HCT116 (cell line): ENCODE data around the gene KRTAP4-6. TPM values are rescaled to one million over a fixed set of nuclear protein-coding genes. Genes with fewer than 3 reads are reported as not detected.

Experiments
- ATAC-seq: fragments of 200-7000 bp; cut with Tn5 transposase; 2 replicates; pipeline ENCODE4 v1.9.1; 2020; ENCODE audit warnings: mild to moderate bottlenecking, moderate library complexity
- BruUV-seq: library from RNA; stranded (reverse); fragments of 400-500 nt; replicated peaks from 2 replicates; lab custom pipeline; 2021; lab: Mats Ljungman, UMichigan
- CTCF ChIA-PET: fragments of 300-600 bp; sonication (Branson Sonifier 250); formaldehyde crosslinking; loops from one replicate; lab custom pipeline; 2021; ENCODE audit warnings: antibody characterized with exemption; lab: Charles Lee
- POLR2A ChIA-PET: fragments of 300-600, 350-600 bp; sonication (Branson Sonifier 250); formaldehyde crosslinking; loops from one replicate; lab custom pipeline; 2021; ENCODE audit warnings: antibody characterized with exemption; lab: Charles Lee
- RAD21 ChIA-PET, 2 experiments: fragments of 300-600 bp; sonication (Branson Sonifier 250); formaldehyde crosslinking; loops; one replicate each; lab custom pipeline; 2023; ENCODE audit warnings: low total read pairs in 2 of 2; ENCODE audit not compliant: uncharacterized antibody in 2 of 2, unreplicated experiment in 2 of 2, low non-redundant PET in 1 of 2; lab: Charles Lee
- DNase-seq: peaks from one replicate; pipeline ENCODE4 v3.0.0-alpha.2; 2010; ENCODE audit warnings: low read depth, low spot score
- H2AFZ ChIP-seq: fragments of 200-600 bp; shearing (Covaris generic), sonication (generic); 2 replicates; pipeline ENCODE4 v1.6.1; 2017; ENCODE audit warnings: low read depth, mixed run types, mixed read lengths, antibody characterized with exemption, low read length; ENCODE audit not compliant: poor library complexity, severe bottlenecking
- H3K27ac ChIP-seq: 2 replicates; pipeline ENCODE4 v1.5.1; 2012; ENCODE audit warnings: low read depth, low read length
- H3K27me3 ChIP-seq: fragments of 200-600 bp; sonication (generic); 2 replicates; pipeline ENCODE4 v1.6.1; 2016; ENCODE audit warnings: mixed run types, low read length, mixed read lengths; ENCODE audit not compliant: insufficient read depth
- H3K36me3 ChIP-seq, 2 experiments: fragments of 200-500 bp in 1 of 2; fragments of 200-600 bp in 1 of 2; sonication (Bioruptor generic) in 1 of 2; sonication (generic) in 1 of 2; 2 replicates each; pipeline versions ENCODE4 v1.5.1 to v1.6.1; 2014 to 2016; ENCODE audit warnings: low read length in 2 of 2, inconsistent platforms in 1 of 2, mixed read lengths in 1 of 2, mixed run types in 1 of 2; ENCODE audit not compliant: insufficient read depth in 2 of 2, control insufficient read depth in 1 of 2
- H3K4me1 ChIP-seq, 2 experiments: fragments of 200-600 bp in 1 of 2; sonication (generic) in 1 of 2; 2 replicates each; pipeline versions ENCODE4 v1.5.1 to v1.6.1; 2012 to 2017; ENCODE audit warnings: low read length in 2 of 2, inconsistent platforms in 1 of 2, mild to moderate bottlenecking in 1 of 2, mixed read lengths in 1 of 2, mixed run types in 1 of 2, moderate library complexity in 1 of 2; ENCODE audit not compliant: insufficient read depth in 2 of 2, control insufficient read depth in 1 of 2
- H3K4me2 ChIP-seq: fragments of 200-600 bp; sonication (generic); 2 replicates; pipeline ENCODE4 v1.6.1; 2017; ENCODE audit warnings: mixed run types, low read length, mixed read lengths
- H3K4me3 ChIP-seq, 2 experiments: fragments of 200-600 bp in 1 of 2; sonication (generic) in 1 of 2; replicated peaks in 1 of 2; 2 replicates each; pipeline ENCODE4 v1.5.1; 2011 to 2016; ENCODE audit warnings: low read length in 2 of 2, control low read depth in 1 of 2, low read depth in 1 of 2, mild to moderate bottlenecking in 1 of 2, mixed read lengths in 1 of 2, mixed run types in 1 of 2
- H3K79me2 ChIP-seq: fragments of 200-600 bp; sonication (generic); 2 replicates; pipeline ENCODE4 v1.6.1; 2017; ENCODE audit warnings: mild to moderate bottlenecking, mixed run types, low read length, moderate library complexity, mixed read lengths; ENCODE audit not compliant: insufficient read depth
- H3K9ac ChIP-seq: fragments of 200-600 bp; sonication (generic); 2 replicates; pipeline ENCODE4 v1.6.1; 2016; ENCODE audit warnings: low read length, mixed read lengths
- H3K9me2 ChIP-seq: fragments of 200-600 bp; sonication (generic), shearing (Covaris generic); 2 replicates; pipeline ENCODE4 v1.6.1; 2017; ENCODE audit warnings: mixed run types, mild to moderate bottlenecking, moderate library complexity; ENCODE audit not compliant: insufficient read depth
- H3K9me3 ChIP-seq, 2 experiments: fragments of 200-500 bp in 1 of 2; fragments of 200-600 bp in 1 of 2; sonication (Bioruptor generic) in 1 of 2; sonication (generic) in 1 of 2; 2 replicates each; pipeline ENCODE4 v1.6.1; 2014 to 2017; ENCODE audit warnings: low read length in 2 of 2, mixed read lengths in 2 of 2, inconsistent platforms in 1 of 2, low read depth in 1 of 2, mild to moderate bottlenecking in 1 of 2, mixed run types in 1 of 2, moderate library complexity in 1 of 2; ENCODE audit not compliant: control insufficient read depth in 1 of 2, insufficient read depth in 1 of 2
- H4K20me1 ChIP-seq: fragments of 200-600 bp; sonication (generic), shearing (Covaris generic); 2 replicates; pipeline ENCODE4 v1.6.1; 2017; ENCODE audit warnings: mixed run types, mild to moderate bottlenecking, moderate library complexity; ENCODE audit not compliant: insufficient read depth
- CEBPB ChIP-seq: IDR thresholded peaks from 2 replicates; pipeline ENCODE4 v1.6.1; 2012; ENCODE audit warnings: low read depth
- EGR1 ChIP-seq: IDR thresholded peaks from 2 replicates; pipeline ENCODE4 v1.6.1; 2012; ENCODE audit warnings: low read depth
- ELF1 ChIP-seq: IDR thresholded peaks from 2 replicates; pipeline ENCODE4 v1.6.1; 2012; ENCODE audit warnings: low read depth, borderline replicate concordance
- POLR2A ChIP-seq: IDR thresholded peaks from 2 replicates; pipeline ENCODE4 v1.7.0; 2011; ENCODE audit warnings: borderline replicate concordance; ENCODE audit not compliant: insufficient read depth, insufficient read length; ENCODE audit errors: extremely low read depth
- SP1 ChIP-seq: IDR thresholded peaks from 2 replicates; pipeline ENCODE4 v1.6.1; 2012; ENCODE audit warnings: low read depth
- YY1 ChIP-seq: IDR thresholded peaks from 2 replicates; pipeline ENCODE4 v1.6.1; 2011; ENCODE audit warnings: low read length, low read depth, moderate library complexity, mild to moderate bottlenecking; ENCODE audit not compliant: insufficient replicate concordance; ENCODE audit errors: extremely low read depth
- ZFX ChIP-seq: fragments of 450-650 bp; IDR thresholded peaks from 2 replicates; pipeline ENCODE4 v1.6.1; 2017
- intact Hi-C: fragments of 100-400 bp; cut with micrococcal nuclease; formaldehyde crosslinking; loops from 2 replicates; pipeline ENCODE4 v1.10.0; 2022
- total RNA-seq: library from RNA; stranded (reverse); gene quantifications from one replicate; pipeline ENCODE4 v1.2.1, GENCODE V29; 2021; ENCODE audit not compliant: unreplicated experiment
- TF ChIP-seq, protein P1 (sequence below): IDR thresholded peaks from 2 replicates; pipeline ENCODE4 v1.6.1; 2011; ENCODE audit warnings: mild to moderate bottlenecking, low read length, moderate library complexity; ENCODE audit not compliant: insufficient replicate concordance; ENCODE audit errors: extremely low read depth
- TF ChIP-seq, protein P2 (sequence below): IDR thresholded peaks from 2 replicates; pipeline ENCODE4 v1.6.1; 2012

Gene KRTAP4-6
- total RNA-seq, 1 experiment from 2014 or later: not detected

DNA sequence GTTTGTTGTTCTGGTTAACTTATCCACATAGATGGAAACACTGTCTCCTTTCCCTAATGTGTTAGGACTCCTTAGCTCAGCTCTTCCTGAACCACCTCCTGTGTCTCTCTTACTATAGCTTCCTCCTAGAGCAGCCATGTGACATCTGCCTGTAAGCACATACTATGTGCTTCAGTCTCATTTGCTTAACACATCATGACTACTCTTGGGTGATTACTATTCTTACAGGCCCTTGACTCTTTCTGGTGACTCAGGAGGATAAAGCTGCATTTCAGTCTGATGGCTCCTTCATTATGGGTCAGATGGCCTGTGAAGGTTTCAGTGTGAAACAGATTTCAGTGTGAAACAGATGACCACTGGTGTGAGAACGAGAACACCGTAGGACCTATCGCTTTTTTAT, 38.0 kb upstream of the KRTAP4-6 start:
- ATAC-seq (no peak), DNase-seq (no peak)
- Histone ChIP-seq H3K36me3 (no peaks in the 10 kb centered on the region), H3K27ac (no peak overlapping the region), H3K9me2 (no peaks in the 10 kb centered on the region), H3K9me3 (no peaks in the 10 kb centered on the region; a peak in 1 of 4 replicates), H4K20me1 (no peaks in the 10 kb centered on the region), H3K9ac (no peak overlapping the region), H2AFZ (no peak overlapping the region), H3K4me3 (no peak overlapping the region), H3K27me3 (no peaks in the 10 kb centered on the region), H3K79me2 (no peaks in the 10 kb centered on the region), H3K4me2 (no peak overlapping the region), H3K4me1 (no peaks in the 10 kb centered on the region)
- RAD21 ChIA-PET: no interaction called here
- no peak for TF ChIP-seq SP1
- TF ChIP-seq EGR1: no peak
- intact Hi-C loops: no loop called here
- CTCF ChIA-PET: no interaction called here
- no TSS peak for BruUV-seq
- POLR2A ChIA-PET: no interaction called here

- intact Hi-C loops: no loop called here
- H3K9me3 ChIP-seq: no peaks in the 10 kb centered on the region; a peak in 1 of 4 replicates
- no peak for DNase-seq
- no peak for TF ChIP-seq CEBPB
- TF ChIP-seq ZFX: no peak
- no peak for TF ChIP-seq YY1
- TF ChIP-seq POLR2A: no peak
- TF ChIP-seq, protein P1, sequence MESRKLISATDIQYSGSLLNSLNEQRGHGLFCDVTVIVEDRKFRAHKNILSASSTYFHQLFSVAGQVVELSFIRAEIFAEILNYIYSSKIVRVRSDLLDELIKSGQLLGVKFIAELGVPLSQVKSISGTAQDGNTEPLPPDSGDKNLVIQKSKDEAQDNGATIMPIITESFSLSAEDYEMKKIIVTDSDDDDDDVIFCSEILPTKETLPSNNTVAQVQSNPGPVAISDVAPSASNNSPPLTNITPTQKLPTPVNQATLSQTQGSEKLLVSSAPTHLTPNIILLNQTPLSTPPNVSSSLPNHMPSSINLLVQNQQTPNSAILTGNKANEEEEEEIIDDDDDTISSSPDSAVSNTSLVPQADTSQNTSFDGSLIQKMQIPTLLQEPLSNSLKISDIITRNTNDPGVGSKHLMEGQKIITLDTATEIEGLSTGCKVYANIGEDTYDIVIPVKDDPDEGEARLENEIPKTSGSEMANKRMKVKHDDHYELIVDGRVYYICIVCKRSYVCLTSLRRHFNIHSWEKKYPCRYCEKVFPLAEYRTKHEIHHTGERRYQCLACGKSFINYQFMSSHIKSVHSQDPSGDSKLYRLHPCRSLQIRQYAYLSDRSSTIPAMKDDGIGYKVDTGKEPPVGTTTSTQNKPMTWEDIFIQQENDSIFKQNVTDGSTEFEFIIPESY: no peak
- TF ChIP-seq ELF1: no peak
- TF ChIP-seq, protein P2, sequence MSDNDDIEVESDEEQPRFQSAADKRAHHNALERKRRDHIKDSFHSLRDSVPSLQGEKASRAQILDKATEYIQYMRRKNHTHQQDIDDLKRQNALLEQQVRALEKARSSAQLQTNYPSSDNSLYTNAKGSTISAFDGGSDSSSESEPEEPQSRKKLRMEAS: no peak
- TF ChIP-seq, all 23 proteins: peak for 0
- H3K27me3 ChIP-seq: no peaks in the 10 kb centered on the region
- no peaks in the 10 kb centered on the region for H3K36me3 ChIP-seq
- no peaks in the 10 kb centered on the region for H3K79me2 ChIP-seq
- RAD21 ChIA-PET: no interaction called here
- no peak within 1 kb of the TSS for H3K4me3 ChIP-seq
- POLR2A ChIA-PET: no interaction called here
- no peaks in the 10 kb centered on the region for H3K9me2 ChIP-seq
- CTCF ChIA-PET: no interaction called here
- no peak within 1 kb of the TSS for H3K9ac ChIP-seq
- H4K20me1 ChIP-seq: no peaks in the 10 kb centered on the region
- no peaks in the 10 kb centered on the region for H3K4me1 ChIP-seq
- H2AFZ ChIP-seq: no peak within 1 kb of the TSS
- BruUV-seq: no TSS peak
- no peak within 1 kb of the TSS for H3K27ac ChIP-seq
- ATAC-seq: no peak
- H3K4me2 ChIP-seq: no peak within 1 kb of the TSS
These were observed 37.5 kb upstream of the KRTAP4-6 start, which contains the start of gene KRTAP4-2 for GRCh38 chr17:41177727-41178271. KRTAP4-2 (minus strand) TSS chr17:41178221; CDS start chr17:41178164, 57 bp downstream.
